ENCODE measurements around the gene OLFM4.

Gene OLFM4

DNA sequence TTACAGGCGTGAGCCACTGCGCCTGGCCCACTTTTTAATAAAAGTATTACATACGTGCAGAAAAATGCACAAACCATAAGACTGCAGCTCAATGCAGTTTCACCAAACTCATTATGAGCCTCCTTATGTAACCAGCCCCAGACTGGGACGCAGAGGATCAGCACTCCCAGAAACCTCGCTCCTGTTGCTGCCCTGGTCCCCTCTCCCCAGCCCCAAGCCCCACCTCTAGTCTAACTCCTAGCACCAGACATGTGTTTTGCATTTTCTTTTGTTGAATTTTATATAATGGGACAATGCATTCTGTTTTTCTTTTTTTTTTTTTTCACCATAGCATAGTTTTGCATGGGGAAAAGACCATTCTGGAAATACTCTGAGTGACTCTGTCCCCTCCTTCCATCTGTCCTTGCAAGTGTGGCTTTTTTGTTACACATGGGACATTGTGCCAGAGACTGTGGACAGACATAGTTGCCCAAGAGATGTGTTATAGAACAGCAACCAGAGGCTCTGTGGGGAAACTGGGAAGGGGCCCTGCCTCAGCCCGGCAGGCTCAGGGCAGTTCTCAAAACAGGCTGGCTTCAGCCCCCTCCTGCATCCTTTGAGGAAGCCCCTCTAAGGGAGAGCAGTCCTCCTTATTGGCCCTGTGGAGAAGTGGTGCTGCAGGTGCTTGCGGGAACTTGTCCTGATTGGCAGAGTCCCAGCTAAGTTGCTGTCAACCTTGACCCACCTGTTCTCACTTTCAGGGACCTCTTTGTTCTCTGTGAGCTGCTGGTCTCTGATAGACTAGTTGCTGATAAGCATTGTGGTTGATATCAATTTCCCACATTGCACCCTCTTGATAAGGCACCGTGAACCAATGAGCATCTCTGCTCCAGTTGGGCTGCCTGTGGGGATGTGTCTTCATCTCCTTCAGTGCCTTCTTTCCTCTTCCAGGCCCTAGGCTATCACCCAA, 13.8 kb upstream of the OLFM4 start:
- no peak for DNase-seq

DNA sequence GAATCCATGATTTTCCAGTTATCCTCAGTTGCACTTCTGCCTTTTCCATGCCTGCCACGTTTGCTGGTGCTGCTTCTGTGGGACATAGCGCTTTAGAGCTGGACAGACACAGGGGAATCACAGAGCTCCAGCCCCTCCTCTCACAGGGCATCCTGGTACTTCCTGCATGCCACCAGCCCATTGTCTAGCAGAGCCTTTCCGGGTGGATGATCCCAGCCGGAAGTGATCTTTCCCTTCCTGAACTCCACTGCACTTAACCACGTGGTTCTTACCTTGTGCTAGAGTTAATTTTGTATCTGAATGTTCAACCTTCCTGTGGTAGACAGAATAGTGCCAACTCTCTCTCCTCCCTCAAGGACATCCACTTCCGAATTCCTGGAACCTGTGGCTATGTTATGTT, 12.6 kb upstream of the OLFM4 start:
- no peak for DNase-seq

DNA sequence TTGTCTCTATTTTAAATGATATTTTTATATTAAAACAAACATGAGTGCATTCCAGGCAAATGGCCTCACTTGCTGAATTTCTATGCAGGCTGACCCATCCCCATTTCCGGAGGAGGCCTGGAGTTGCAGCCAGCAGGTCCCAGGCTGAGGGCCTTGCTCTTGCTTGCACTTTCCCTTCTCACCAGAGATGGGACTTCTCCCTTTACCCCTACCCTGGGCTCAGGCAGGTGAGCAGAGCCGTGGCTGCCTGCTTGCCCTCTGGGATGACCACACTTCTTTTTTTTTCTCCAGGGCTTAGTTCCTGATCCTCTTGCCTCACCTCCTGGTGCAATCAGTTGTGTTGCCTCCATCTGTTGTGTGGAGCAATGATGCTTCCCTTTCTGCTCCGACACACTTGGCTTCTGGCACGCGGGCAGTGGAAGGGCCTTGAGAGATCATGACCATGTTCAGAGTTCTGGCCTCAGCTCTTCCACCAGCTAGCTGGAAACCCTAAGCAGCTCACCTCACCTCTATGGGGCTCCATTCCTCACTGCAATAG, 11.1 kb upstream of the OLFM4 start:
- no peak for DNase-seq

DNA sequence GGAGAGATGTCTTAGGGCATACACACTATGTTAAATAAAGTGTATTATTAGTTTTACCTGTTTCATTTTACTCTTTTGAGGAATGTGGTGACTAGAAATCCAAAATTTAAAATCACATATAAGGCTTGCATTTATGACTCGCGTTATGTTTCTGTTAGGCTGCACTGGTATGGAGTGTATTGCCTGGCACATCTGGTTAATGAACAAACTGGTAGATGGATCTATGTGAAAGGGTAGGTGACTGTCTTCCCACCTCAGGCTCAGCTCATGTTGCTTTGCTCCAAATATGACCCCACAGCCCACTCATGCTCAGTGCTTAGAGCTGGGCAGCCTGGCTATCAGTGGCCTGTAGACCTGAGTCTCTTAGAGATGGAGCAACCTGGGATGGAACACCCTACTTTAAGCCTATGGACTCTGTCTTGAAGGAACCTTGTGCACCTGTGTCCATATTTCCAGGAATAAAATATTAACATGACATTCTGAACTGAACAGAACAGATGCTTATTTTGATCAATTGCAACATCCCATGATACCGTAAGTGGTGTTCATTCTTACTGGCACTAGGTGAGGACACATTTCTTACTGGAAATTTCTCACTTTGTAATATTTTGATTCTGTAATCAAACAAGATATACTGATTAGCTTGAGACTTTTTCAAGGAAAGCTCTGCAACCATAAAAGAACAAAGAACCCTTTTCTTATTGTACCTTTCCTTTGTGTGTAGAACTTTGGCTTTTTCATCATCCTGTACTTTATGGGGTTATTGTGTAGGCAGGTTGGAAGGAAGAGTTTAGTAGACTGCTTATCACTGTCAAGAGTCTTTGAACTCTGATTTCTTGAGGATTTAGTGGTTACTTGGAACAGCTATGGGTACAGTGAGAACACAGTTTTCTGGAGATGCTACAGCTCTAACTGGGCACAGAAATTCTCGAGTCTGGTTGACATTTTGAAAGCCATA, 9.6 kb upstream of the OLFM4 start:
- DNase-seq = no peak

GRCh38 chr13:53020764-53021335, 7.8 kb upstream of the OLFM4 start:
- no peak for DNase-seq

DNA sequence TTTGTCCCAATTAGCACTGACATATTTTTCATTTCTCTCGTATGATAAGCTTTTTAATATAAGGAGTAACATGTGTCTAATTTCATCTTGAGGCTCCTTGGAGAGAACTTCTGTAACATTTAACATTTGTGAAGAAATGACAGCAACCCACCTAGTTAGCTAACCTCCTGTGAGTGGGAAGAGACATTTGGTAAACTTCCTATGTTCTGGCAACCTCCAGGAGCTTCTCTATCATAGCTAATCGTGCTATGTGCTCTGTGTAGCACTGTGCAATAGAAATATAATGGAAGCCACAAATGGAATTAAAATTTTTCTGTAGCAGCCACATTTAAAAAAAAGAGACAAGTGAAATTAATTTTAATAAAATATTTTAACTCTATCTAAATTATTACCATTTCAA, 5.4 kb upstream of the OLFM4 start:
- no peak for DNase-seq

DNA sequence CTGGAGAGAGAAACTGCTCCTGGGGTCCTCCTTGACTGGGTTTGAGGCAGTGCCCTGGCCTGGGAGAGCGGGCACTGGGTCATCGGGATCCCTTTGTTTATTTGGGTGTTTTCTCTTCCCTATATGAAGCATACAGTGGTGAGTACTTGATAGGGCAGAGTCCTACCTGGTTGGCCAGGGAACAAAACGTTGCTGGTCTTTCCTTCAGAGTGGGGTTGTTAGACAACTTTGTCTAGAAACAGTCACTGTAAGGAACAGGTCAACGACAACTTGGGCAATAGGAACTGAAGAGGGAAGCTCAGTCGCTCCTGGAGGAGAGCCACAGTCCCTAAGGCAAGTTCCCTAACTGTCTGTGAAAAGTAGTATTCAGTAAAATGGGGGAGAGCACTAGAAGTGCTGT, 550 bp upstream of the OLFM4 start:
- DNase-seq = no peak

- no peak for DNase-seq
Measured at GRCh38 chr13:53032849-53033248, 4.2 kb downstream of the OLFM4 start.

DNA sequence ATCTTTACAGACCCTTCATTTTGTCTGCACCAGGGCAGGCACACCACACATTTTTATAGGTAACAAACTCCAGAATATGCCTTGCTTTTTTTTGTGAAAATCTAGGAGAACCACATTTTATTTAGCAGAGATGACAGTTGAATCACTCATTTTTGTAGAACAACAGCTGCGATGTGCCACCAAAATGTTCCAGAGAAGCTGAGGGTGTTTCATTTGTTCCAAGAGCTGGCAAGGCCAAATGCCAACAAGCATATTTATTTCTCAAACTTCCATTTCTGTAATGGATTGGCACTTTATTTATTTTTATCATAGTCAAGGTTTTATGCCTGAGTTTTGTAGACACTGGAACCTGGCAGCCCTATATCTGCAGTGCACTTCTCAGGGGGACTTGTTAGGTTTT, 10.4 kb downstream of the OLFM4 start:
- DNase-seq = no peak

DNA sequence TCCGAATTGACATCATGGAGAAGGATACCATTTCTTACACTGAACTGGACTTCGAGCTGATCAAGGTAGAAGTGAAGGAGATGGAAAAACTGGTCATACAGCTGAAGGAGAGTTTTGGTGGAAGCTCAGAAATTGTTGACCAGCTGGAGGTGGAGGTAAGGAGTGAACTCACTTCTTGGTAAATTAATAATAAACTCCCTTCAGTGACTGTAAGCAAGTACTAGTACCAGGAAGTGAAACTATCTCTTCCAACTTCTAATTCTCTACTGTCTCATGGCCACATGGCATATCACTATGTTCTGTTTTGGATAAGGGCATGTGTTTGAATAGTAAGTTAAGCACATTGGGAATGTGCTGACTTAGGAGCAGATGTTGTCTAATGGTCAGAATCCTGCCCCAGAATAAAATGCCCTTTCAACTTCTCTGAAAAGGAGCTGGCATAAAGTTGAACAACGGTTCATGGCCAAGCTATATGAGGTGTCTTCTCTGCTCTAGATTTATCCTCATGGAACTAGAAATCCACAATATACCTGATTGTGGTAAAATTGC, 13.4 kb downstream of the OLFM4 start:
- no peak for DNase-seq

- DNase-seq = no peak
Measured at GRCh38 chr13:53042877-53043276, 14.3 kb downstream of the OLFM4 start.

DNA sequence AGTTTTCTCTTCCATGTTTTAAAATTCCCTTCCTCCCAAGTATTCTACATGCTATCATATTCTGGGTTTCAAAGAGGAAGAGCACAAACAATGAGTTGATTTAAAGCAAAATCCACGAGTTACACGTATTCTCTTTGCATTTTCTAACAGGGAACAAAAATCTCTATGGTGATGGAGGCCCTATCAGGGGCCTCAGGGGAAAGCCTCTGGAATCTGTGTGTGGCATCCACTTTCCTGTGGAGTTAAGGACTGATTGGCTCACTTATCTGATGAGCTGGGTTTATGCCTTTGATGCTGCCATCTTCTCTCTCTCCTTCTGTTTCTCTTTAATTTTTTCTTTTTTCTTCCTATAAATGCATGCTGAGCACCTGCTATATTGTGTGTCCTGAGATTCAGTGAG, 14.8 kb downstream of the OLFM4 start:
- DNase-seq = no peak

DNA sequence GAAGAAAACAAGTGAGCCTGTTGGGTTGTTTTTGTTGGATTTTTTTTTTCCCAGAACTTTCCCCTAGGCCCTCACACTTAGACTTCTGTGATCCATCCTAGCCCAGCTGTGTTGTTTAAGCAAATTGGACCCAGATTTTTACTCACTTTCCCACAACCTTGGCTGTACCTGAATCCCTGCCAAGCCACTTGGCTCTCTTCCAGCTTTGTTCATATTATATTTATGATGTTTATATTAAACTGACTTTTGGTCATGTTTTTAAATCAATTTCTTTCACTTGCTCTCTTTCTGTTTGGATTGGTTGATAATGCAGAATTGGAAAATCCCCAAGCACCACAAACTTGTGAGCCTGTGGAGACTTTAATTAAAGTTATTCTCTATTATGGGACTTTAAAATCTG, 16.6 kb downstream of the OLFM4 start:
- DNase-seq = no peak

- DNase-seq = no peak
Measured at GRCh38 chr13:53048880-53049279, 20.3 kb downstream of the OLFM4 start.

GRCh38 chr13:53050151-53050550, 21.5 kb downstream of the OLFM4 start:
- no peak for DNase-seq

DNA sequence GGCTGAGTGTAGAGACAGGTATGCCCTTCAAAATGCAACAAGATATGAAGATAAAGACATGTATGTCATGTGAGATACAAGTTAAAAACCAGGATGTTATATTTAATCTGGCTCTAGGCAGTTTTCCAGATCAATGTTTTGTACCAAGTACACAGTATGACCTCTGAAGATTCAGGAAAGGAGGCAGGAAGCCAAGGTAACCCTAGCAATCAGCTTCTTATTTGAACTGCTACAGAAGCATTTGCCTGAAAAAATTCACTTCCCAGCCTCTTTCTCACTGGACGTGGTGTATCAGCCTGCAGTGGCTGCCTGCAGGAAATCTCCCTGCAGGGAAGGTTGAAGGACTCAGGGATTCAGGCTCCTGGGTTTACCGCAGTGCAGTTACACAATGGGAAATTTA, 24.1 kb downstream of the OLFM4 start:
- DNase-seq = no peak

- no peak for DNase-seq
Measured at GRCh38 chr13:53054569-53054968, 26.0 kb downstream of the OLFM4 start.

- DNase-seq = no peak
Measured at GRCh38 chr13:53058065-53058679, 29.6 kb downstream of the OLFM4 start.

GRCh38 chr13:53060840-53061490, 32.4 kb downstream of the OLFM4 start:
- no peak for DNase-seq

DNA sequence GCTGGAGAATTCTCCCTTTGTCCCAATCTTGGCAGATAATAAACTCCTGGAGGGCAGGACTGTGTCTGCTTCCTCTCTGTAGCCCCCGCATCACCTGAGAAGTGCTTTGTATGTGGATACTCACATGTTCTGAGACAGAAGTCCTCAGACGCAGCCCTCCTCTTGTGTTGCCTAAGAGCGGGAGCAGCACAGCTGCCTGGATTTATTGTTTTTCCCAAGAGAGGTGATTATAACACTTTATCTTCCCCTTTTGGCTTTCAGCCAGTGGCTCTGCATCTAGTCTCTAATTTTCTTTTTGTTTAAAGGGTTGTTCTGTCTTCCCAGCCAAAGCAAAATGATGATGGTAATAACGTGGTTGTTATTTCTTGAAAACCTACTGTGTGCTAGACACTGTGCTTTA, 36.1 kb downstream of the OLFM4 start:
- DNase-seq = no peak

- no peak for DNase-seq
Measured at GRCh38 chr13:53066411-53066810, 37.8 kb downstream of the OLFM4 start.
